Kidney tubule cell (primary cell): ENCODE results near the gene ERC2.

Experiments used
- DNase-seq: peaks from one replicate; pipeline ENCODE4 v3.0.0-alpha.2; 2018; ENCODE audit warnings: low spot score

Gene ERC2

DNA sequence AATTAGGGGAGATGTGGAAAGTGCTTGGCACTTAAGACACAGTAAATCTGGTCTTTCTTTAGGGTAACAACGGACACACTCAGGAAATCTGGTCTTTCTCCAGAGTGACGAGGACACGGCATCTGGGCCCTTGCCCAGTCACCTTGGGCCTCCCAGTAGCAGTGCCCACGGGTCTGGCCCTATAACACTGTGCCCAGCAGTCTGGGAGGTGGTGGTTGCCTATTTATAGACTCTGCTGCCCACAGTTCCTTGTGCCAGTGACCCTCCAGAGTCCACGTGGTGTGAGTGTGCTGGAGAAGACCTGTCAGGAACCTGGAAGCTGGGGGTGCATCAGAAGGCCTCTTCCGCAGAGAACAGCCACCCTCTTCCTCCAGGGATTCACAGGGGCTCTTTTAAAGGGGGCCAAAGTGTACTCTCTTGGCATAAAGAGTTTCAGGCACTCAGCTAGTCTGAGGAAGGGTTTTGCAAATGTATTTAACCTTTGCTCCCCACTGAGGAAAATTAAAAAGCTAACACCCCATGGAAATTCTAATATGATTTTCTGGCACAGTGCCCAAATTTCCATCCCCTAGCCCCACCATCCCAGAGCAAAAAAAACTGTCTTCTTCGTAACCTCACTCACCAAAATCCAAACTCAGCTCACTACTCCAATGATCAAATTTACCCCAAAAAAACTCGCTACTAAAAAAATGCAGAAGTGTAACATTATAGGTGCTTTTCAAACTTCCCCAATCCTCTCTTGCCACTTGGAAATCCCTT, 996.6 kb downstream of the ERC2 start:
- DNase-seq: no peak

DNA sequence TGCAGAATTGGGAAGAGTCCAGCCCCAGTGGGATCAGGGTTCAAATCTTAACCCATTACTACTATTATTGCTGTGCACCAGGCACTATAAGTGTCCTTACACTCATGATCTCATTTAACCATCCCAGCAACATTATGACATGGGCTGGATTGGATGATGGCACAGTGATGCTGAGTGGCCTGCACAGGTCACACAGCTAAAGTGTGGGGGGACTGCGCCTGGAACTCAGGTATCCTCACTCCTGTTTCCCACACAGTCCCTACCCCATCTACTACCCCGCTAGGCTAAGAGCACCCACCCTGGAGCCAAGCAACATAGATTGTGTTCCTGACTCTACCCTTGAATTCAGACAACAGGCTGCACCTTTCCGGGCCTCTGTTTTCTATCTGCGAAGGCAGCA, 997.2 kb downstream of the ERC2 start:
- DNase-seq: no peak

DNA sequence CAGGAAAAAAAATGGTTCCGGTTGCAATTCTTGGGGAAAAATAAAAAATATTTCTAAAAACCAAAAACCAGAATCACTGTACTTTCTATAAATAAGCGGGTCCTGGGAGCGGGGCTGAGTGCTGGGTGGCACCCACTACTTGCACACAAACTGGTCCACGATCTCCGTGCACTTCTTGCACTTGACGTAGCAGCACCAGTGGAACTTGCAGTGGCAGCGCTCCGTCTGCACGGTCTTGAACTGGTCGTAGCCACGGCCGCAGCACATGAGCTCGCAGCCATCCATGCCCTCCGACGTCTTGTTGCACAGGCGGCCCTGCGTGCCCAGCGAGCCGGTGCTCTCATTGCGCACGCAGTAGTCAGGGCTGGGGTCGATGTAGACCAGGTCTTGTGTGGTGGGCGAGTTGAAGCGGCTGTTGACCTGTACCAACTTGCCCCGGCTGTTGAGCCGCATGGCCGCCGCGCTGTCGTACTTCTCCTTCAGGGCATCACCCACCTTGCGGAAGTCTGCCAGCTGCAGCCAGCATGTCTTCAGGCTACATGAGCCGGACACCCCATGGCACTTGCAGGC, 998.2 kb downstream of the ERC2 start:
- DNase-seq: no peak

DNA sequence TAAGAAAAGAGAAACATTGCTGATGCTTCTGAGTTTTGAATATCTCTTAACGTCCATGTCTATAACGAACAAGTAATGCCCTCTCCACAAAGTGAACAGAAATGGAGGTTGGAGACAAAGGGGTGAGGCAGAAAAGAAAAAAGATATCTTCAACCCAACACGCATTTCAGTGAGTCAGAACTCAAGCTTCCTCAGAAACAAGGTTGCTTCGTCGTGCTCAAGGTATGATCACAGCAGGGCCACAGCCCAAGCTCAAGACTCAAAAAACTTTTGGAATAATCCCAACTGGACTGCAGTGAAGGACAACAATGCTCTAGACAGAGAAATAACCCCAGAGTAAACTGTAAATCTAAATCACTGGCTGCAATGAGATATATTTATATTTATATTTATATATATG, 1000.0 kb downstream of the ERC2 start:
- DNase-seq: no peak

DNA sequence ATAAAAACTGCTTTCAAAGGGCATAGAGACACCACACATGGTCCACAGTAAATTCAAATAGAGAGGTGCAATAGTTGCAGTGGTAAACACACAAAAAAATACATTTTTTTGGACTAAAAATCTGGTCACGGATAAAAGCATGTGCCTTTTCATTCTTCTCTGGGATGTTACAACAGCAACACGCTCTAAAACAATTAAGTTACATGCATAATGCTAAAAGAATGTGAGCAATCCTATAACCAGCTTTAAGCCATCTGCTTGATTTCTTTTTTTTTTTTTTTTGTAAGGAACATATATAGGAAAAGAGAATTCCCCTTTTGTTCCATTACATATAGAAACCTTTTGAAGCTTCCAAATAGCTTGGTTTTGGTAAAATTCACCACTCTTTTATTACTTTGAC, 1001.2 kb downstream of the ERC2 start:
- DNase-seq: no peak

DNA sequence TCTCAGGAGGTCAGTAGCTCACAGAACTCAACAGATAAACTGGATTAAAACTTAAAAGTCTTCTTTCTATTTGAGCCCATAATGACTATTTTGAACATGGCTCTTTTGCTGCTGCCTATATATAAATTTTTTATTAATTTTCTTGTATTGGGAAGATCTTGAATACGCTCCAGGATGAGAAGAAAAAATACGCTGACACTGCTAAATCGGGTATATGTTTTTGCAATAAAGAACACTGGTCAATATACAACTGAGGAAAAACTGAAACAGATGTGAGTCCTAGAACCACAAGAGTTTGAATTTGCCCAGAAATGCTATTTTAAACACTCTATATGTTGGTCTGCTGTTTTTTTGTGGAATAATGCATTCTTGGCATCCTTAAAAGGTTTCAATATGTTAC, 1001.7 kb downstream of the ERC2 start:
- DNase-seq: no peak

DNA sequence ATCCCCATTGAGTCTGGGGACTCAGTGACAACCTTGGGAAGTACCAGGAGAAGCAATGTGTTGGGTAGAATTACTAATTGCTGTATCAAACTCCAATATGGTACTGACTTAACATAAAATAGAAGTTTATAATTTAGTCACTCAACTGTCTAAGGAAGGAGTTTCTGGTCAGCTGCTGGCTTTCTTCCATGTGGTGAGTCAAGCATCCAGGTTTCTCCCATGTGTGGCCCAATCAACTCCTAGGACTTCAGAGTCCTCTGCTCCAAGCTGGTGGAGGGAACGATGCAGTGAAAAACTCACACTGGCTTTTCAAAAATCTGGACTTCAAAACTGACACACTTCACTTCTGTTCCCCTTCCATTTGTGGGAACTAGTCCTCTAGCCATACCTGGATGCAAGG, 1006.4 kb downstream of the ERC2 start:
- peak; percentile 63 for DNase-seq

DNA sequence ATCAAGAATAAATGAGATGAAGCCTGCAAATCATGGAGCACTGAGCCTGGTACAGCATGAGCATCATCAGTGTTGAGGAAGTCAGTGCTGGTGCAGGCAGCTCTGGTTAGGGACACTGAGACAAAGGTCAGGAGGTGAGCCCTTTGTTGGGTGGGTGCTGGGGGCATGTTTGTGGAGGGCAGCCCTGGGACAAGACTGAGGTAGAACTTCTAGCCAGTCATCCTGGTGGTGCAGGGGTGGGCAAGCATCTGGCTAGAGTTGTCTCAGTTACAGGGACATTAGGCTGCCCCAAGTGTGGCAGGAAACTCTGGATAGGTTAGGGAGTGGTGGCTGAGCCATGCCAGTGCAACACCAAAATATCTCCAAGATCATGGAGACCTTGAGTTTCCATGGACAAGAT, 1008.4 kb downstream of the ERC2 start:
- DNase-seq: no peak
